ENCODE measurements around the gene NCAM2. TPM values are rescaled to one million over a fixed set of nuclear protein-coding genes. Genes with fewer than 3 reads are reported as not detected.

Gene NCAM2
- total and polyA plus RNA-seq, 2 experiments from 2014 or later = 0.36 to 0.83 TPM

DNA sequence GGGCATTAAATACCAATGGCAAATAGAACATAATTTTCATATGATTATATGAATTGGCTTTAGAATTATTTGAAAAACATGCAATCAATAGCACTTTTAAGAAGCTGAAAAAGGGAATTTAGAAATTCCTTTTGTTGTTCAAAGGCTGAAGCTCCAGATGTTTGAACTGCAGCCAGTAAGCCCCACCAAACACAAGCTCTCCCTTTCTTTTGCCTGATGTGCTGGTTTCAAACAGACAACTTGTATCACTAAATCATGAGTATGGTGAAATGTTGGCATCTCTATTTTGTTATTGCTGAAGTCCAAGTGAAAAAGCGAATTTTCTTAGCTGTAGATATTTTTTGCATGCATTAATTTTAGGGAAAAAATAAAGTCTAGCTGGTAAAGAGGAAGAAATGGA lies 27.5 kb upstream of the NCAM2 start:
- Histone ChIP-seq H3K9me2 (ENCODE audit: insufficient read depth) (no peaks in the 10 kb centered on the region), H3K4me2 (no peak overlapping the region), H3K4me1 (ENCODE audit: insufficient read depth) (no peaks in the 10 kb centered on the region), H3F3A (replicated peaks; ENCODE audit: low read depth) (no peaks in the 10 kb centered on the region), H3K79me2 (replicated peaks; ENCODE audit: insufficient read depth) (no peaks in the 10 kb centered on the region), H2AFZ (no peak overlapping the region), H3K36me3 (ENCODE audit: insufficient read depth) (no peaks in the 10 kb centered on the region), H4K20me1 (replicated peaks; ENCODE audit: insufficient read depth) (no peaks in the 10 kb centered on the region), H3K4me3 (no peak overlapping the region), H3K27me3 (ENCODE audit: insufficient read depth) (no peaks in the 10 kb centered on the region), H3K27ac (ENCODE audit: low read depth) (no peak overlapping the region)
- ATAC-seq (no peak), DNase-seq (ENCODE audit: low spot score) (no peak)
- Mint-ChIP-seq H3K9me3 (no peaks in the 10 kb centered on the region), H3K4me1 (peaks cover 5% of the 10 kb centered on the region; the same call in 2 of the 3 replicates), H3K27me3 (ENCODE audit: insufficient read depth, low read depth, poor library complexity) (no peaks in the 10 kb centered on the region), H3K27ac (no peak overlapping the region), H3K4me3 (no peak overlapping the region), H3K36me3 (ENCODE audit: low read depth) (no peaks in the 10 kb centered on the region)
- TF ChIP-seq EZH2phosphoT487 (IDR thresholded peaks at IDR 0.05; ENCODE audit: unreplicated experiment) = no peak
- TF ChIP-seq POLR2AphosphoS5 (IDR thresholded peaks at IDR 0.05; ENCODE audit: low read depth) = no peak

- DNase-seq (ENCODE audit: low spot score) = peak; percentile 84
Measured at GRCh38 chr21:20971296-20971921, 26.8 kb upstream of the NCAM2 start.

More at GRCh38 chr21:20971296-20971921, 26.8 kb upstream of the NCAM2 start:
- Histone ChIP-seq H3K79me2 (replicated peaks; ENCODE audit: insufficient read depth) (no peaks in the 10 kb centered on the region), H3F3A (replicated peaks; ENCODE audit: low read depth) (no peaks in the 10 kb centered on the region), H3K4me1 (ENCODE audit: insufficient read depth) (no peaks in the 10 kb centered on the region), H3K27ac (ENCODE audit: low read depth) (no peak overlapping the region), H3K27me3 (ENCODE audit: insufficient read depth) (no peaks in the 10 kb centered on the region), H4K20me1 (replicated peaks; ENCODE audit: insufficient read depth) (no peaks in the 10 kb centered on the region), H3K4me3 (no peak overlapping the region), H2AFZ (no peak overlapping the region), H3K36me3 (ENCODE audit: insufficient read depth) (no peaks in the 10 kb centered on the region), H3K4me2 (no peak overlapping the region), H3K9me2 (ENCODE audit: insufficient read depth) (no peaks in the 10 kb centered on the region)
- no peak overlapping the region for H3K27ac Mint-ChIP-seq
- H3K9me3 Mint-ChIP-seq = no peaks in the 10 kb centered on the region
- no peak for ATAC-seq
- TF ChIP-seq ZNF462 (CRISPR knock-in tag; IDR thresholded peaks at IDR 0.05) (no peak), CREB1 (CRISPR knock-in tag; IDR thresholded peaks at IDR 0.05; ENCODE audit: low read depth) (peak; percentile 61), CTCF (conservative IDR thresholded peaks at IDR 0.05; ENCODE audit: low read depth in 2 of 2) (peak; percentile 63 to 75), POLR2AphosphoS5 (IDR thresholded peaks at IDR 0.05; ENCODE audit: low read depth) (no peak)
- TF ChIP-seq, protein P1, sequence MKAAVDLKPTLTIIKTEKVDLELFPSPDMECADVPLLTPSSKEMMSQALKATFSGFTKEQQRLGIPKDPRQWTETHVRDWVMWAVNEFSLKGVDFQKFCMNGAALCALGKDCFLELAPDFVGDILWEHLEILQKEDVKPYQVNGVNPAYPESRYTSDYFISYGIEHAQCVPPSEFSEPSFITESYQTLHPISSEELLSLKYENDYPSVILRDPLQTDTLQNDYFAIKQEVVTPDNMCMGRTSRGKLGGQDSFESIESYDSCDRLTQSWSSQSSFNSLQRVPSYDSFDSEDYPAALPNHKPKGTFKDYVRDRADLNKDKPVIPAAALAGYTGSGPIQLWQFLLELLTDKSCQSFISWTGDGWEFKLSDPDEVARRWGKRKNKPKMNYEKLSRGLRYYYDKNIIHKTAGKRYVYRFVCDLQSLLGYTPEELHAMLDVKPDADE (IDR thresholded peaks at IDR 0.05) = no peak
- no peak overlapping the region for H3K4me3 Mint-ChIP-seq
- no peaks in the 10 kb centered on the region for H3K27me3 Mint-ChIP-seq (ENCODE audit: insufficient read depth, low read depth, poor library complexity)
- no peaks in the 10 kb centered on the region for H3K36me3 Mint-ChIP-seq (ENCODE audit: low read depth)
- peaks cover 5% of the 10 kb centered on the region; the same call in 2 of the 3 replicates for H3K4me1 Mint-ChIP-seq

Data from GM23338 (cell line).